Liver (tissue), 9 donors: ENCODE results near the gene SETBP1. TPM values are rescaled to one million over a fixed set of nuclear protein-coding genes. Genes with fewer than 3 reads are reported as not detected.

ENCODE experiments used
- DNase-seq: peaks from one replicate; pipeline ENCODE4 v3.0.0-alpha.2; 2017; ENCODE audit warnings: low spot score
- H3K27ac ChIP-seq, 2 donors: one replicate each; pipeline ENCODE4 v1.7.0; 2013; ENCODE audit warnings: inconsistent platforms in 2 of 2, low read length in 2 of 2, control low read depth in 1 of 2, low read depth in 1 of 2, mild to moderate bottlenecking in 1 of 2
- H3K27me3 ChIP-seq, 4 donors: one replicate each; pipeline versions ENCODE4 v1.6.1 to v1.7.0; 2013; ENCODE audit warnings: low read length in 3 of 4, inconsistent platforms in 1 of 4, mild to moderate bottlenecking in 1 of 4, moderate library complexity in 1 of 4; ENCODE audit not compliant: control insufficient read depth in 4 of 4, insufficient read depth in 4 of 4
- H3K36me3 ChIP-seq, 4 donors: one replicate each; pipeline versions ENCODE4 v1.6.1 to v1.7.0; 2013; ENCODE audit warnings: low read length in 3 of 4, mild to moderate bottlenecking in 3 of 4, low read depth in 1 of 4, moderate library complexity in 1 of 4; ENCODE audit not compliant: control insufficient read depth in 4 of 4, insufficient read depth in 3 of 4
- H3K4me1 ChIP-seq, 4 donors: one replicate each; pipeline versions ENCODE4 v1.6.1 to v1.7.0; 2013; ENCODE audit warnings: low read length in 3 of 4, mild to moderate bottlenecking in 3 of 4, moderate library complexity in 1 of 4; ENCODE audit not compliant: control insufficient read depth in 4 of 4, insufficient read depth in 4 of 4
- H3K4me3 ChIP-seq, 3 donors: one replicate each; pipeline versions ENCODE4 v1.6.1 to v1.7.0; 2013; ENCODE audit warnings: low read length in 3 of 3, control low read depth in 1 of 3, low read depth in 1 of 3, mild to moderate bottlenecking in 1 of 3
- H3K9ac ChIP-seq, 2 donors: one replicate each; pipeline ENCODE4 v1.7.0; 2013; ENCODE audit warnings: low read length in 2 of 2, mild to moderate bottlenecking in 2 of 2, moderate library complexity in 2 of 2, control low read depth in 1 of 2, low read depth in 1 of 2
- H3K9me3 ChIP-seq, 4 donors: one replicate each; pipeline versions ENCODE4 v1.6.1 to v1.7.0; 2013; ENCODE audit warnings: low read length in 3 of 4; ENCODE audit not compliant: control insufficient read depth in 4 of 4
- ATF3 ChIP-seq: IDR thresholded peaks from 2 replicates; pipeline ENCODE4 v1.6.1; 2016; ENCODE audit warnings: antibody characterized with exemption
- CTCF ChIP-seq: fragments of 150-350 bp; IDR thresholded peaks from 2 replicates; pipeline ENCODE4 v1.5.1; 2017; ENCODE audit warnings: improper control_type of control experiment, low read depth, low read length; ENCODE audit not compliant: missing input control
- EGR1 ChIP-seq, 2 donors: IDR thresholded peaks; 2 replicates each; pipeline ENCODE4 v1.6.1; 2016 to 2018; ENCODE audit warnings: antibody characterized with exemption in 2 of 2, low read depth in 2 of 2
- FOXA1 ChIP-seq: IDR thresholded peaks from 2 replicates; pipeline ENCODE4 v1.6.1; 2016; ENCODE audit warnings: antibody characterized with exemption
- FOXA2 ChIP-seq: IDR thresholded peaks from 2 replicates; pipeline ENCODE4 v1.6.1; 2016; ENCODE audit warnings: antibody characterized with exemption
- GABPA ChIP-seq, 2 donors: IDR thresholded peaks in 1 of 2; conservative IDR thresholded peaks in 1 of 2; 2 replicates each; pipeline ENCODE4 v1.6.1; 2016; ENCODE audit warnings: antibody characterized with exemption in 2 of 2, mild to moderate bottlenecking in 1 of 2, moderate library complexity in 1 of 2
- HNF4A ChIP-seq, 2 donors: conservative IDR thresholded peaks; 2 replicates each; pipeline ENCODE4 v1.6.1; 2016; ENCODE audit warnings: antibody characterized with exemption in 2 of 2, mild to moderate bottlenecking in 2 of 2
- HNF4G ChIP-seq: IDR thresholded peaks from 2 replicates; pipeline ENCODE4 v1.6.1; 2016; ENCODE audit warnings: antibody characterized with exemption
- JUND ChIP-seq, 2 donors: IDR thresholded peaks; 2 replicates each; pipeline ENCODE4 v1.6.1; 2016; ENCODE audit warnings: antibody characterized with exemption in 2 of 2
- MAX ChIP-seq: IDR thresholded peaks from 2 replicates; pipeline ENCODE4 v1.6.1; 2016; ENCODE audit warnings: antibody characterized with exemption
- NR2F2 ChIP-seq: IDR thresholded peaks from 2 replicates; pipeline ENCODE4 v1.6.1; 2016; ENCODE audit warnings: antibody characterized with exemption
- RAD21 ChIP-seq, 2 donors: IDR thresholded peaks; 2 replicates each; pipeline ENCODE4 v1.6.1; 2016; ENCODE audit warnings: antibody characterized with exemption in 2 of 2, mild to moderate bottlenecking in 2 of 2
- RXRA ChIP-seq, 2 donors: IDR thresholded peaks; 2 replicates each; pipeline ENCODE4 v1.6.1; 2017 to 2018; ENCODE audit warnings: antibody characterized with exemption in 2 of 2, mild to moderate bottlenecking in 1 of 2
- SP1 ChIP-seq: IDR thresholded peaks from 2 replicates; pipeline ENCODE4 v1.6.1; 2018; ENCODE audit warnings: antibody characterized with exemption, mild to moderate bottlenecking
- TAF1 ChIP-seq: conservative IDR thresholded peaks from 2 replicates; pipeline ENCODE4 v1.6.1; 2016; ENCODE audit warnings: antibody characterized with exemption, mild to moderate bottlenecking
- YY1 ChIP-seq: IDR thresholded peaks from 2 replicates; pipeline ENCODE4 v1.6.1; 2016; ENCODE audit warnings: antibody characterized with exemption, mild to moderate bottlenecking
- ZBTB33 ChIP-seq: IDR thresholded peaks from 2 replicates; pipeline ENCODE4 v1.6.1; 2016; ENCODE audit warnings: antibody characterized with exemption
- WGBS: extraction: QIAGEN DNeasy Blood & Tissue Kit; methylation state at CpG from one replicate; pipeline ENCODE4 v1.1.7; 2013; 5-methylcytosine and 5-hydroxymethylcytosine counted together
- polyA plus RNA-seq, 2 donors: library from polyadenylated mRNA; stranded (reverse) in 1 of 2; unstranded in 1 of 2; fragments of 200-250 nt in 1 of 2; fragments of >200 nt in 1 of 2; fragmentation: Nextera tagmentation in 1 of 2; extraction: Ambion mirVana in 1 of 2; gene quantifications; one replicate each; pipeline versions ENCODE4 v1.2.1 to v1.2.3, GENCODE V29; 2013 to 2015
- total RNA-seq, 2 donors: library from RNA; depleted of rRNA; stranded (reverse); fragments of >200 nt; gene quantifications; one replicate each; pipeline ENCODE4 v1.2.3, GENCODE V29; 2014
- TF ChIP-seq, protein P1 (sequence below): IDR thresholded peaks from 2 replicates; pipeline ENCODE4 v1.6.1; 2016; ENCODE audit warnings: antibody characterized with exemption, mild to moderate bottlenecking
- donor health status: healthy.
- donor health status: healthy.
- donor health status: healthy.
- donor health status: healthy.
- donor health status: healthy.

Gene SETBP1
- total and polyA plus RNA-seq, 4 donors, result 2.5 to 15.8 (median 4.7) TPM

DNA sequence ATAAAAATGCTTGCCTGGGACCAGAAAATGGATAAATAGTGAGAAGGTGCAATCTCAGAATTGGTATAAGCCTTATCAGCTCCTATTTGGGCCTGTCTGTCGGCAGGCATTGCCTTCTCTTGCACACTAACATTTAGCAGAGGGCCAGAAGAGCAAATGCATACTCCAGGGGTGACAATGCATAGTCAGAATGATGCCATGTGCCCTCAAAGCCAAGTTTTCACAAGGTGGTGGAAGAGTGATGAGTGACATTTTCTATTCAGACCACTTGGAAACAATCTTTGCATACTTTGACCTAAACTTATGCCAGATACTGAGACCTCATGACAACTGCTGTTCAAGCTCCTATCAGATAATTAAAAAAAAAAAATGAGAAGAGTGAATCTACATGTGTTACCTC, 276.3 kb downstream of the SETBP1 start:
- no peak for TF ChIP-seq GABPA (IDR thresholded peaks at IDR 0.05 in 1 of 2, conservative IDR thresholded peaks at IDR 0.05 in 1 of 2)
- TF ChIP-seq RXRA (IDR thresholded peaks at IDR 0.05), result no peak
- TF ChIP-seq MAX, result no peak
- no peak for TF ChIP-seq RAD21 (IDR thresholded peaks at IDR 0.05)
- TF ChIP-seq, protein P1, sequence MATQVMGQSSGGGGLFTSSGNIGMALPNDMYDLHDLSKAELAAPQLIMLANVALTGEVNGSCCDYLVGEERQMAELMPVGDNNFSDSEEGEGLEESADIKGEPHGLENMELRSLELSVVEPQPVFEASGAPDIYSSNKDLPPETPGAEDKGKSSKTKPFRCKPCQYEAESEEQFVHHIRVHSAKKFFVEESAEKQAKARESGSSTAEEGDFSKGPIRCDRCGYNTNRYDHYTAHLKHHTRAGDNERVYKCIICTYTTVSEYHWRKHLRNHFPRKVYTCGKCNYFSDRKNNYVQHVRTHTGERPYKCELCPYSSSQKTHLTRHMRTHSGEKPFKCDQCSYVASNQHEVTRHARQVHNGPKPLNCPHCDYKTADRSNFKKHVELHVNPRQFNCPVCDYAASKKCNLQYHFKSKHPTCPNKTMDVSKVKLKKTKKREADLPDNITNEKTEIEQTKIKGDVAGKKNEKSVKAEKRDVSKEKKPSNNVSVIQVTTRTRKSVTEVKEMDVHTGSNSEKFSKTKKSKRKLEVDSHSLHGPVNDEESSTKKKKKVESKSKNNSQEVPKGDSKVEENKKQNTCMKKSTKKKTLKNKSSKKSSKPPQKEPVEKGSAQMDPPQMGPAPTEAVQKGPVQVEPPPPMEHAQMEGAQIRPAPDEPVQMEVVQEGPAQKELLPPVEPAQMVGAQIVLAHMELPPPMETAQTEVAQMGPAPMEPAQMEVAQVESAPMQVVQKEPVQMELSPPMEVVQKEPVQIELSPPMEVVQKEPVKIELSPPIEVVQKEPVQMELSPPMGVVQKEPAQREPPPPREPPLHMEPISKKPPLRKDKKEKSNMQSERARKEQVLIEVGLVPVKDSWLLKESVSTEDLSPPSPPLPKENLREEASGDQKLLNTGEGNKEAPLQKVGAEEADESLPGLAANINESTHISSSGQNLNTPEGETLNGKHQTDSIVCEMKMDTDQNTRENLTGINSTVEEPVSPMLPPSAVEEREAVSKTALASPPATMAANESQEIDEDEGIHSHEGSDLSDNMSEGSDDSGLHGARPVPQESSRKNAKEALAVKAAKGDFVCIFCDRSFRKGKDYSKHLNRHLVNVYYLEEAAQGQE, result no peak
- TF ChIP-seq HNF4G, result no peak
- no peak for TF ChIP-seq TAF1
- TF ChIP-seq SP1, result no peak
- no peak for TF ChIP-seq ATF3
- no peak for TF ChIP-seq JUND (IDR thresholded peaks at IDR 0.05)
- no peak for TF ChIP-seq HNF4A (conservative IDR thresholded peaks at IDR 0.05)
- TF ChIP-seq FOXA2, result no peak
- no peak for TF ChIP-seq CTCF
- TF ChIP-seq NR2F2, result no peak
- TF ChIP-seq ZBTB33, result no peak
- TF ChIP-seq YY1, result no peak
- no peak for TF ChIP-seq FOXA1
- Histone ChIP-seq H3K36me3 (peaks cover 0 to 2% (median 0%) of the 10 kb centered on the region in 4 donors), H3K9ac (no peak overlapping the region)

DNA sequence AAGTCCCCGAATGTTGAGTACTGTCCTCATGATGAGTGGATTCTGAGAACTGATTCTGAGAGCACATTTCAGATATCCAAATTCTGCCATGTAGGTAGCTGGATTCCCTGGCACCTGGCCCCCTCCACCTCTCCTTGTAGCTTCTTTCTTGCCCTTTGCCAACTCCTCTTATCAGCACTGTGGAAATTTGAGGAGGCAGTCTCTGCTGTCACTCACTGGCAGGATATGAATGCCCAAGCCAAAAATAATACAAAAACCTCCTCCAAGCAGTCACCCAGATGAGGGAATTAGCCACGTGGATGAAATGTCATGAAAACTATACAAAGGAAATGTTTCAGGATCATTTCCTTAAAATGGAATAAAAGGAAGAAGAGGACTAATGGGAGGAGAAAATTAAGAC, 276.8 kb downstream of the SETBP1 start:
- Histone ChIP-seq H3K9me3 (no peaks in the 10 kb centered on the region), H3K27ac (no peak overlapping the region), H3K36me3 (peaks cover 0 to 2% (median 0%) of the 10 kb centered on the region in 4 donors), H3K4me1 (peaks cover 0 to 19% (median 13%) of the 10 kb centered on the region in 4 donors), H3K4me3 (no peak overlapping the region), H3K27me3 (no peaks in the 10 kb centered on the region), H3K9ac (no peak overlapping the region)
- 79% methylated on average over 2 of the region's 2 CpGs for WGBS
- no peak for DNase-seq
- TF ChIP-seq FOXA1, result no peak
- no peak for TF ChIP-seq RAD21 (IDR thresholded peaks at IDR 0.05)
- no peak for TF ChIP-seq CTCF
- TF ChIP-seq HNF4G, result no peak
- no peak for TF ChIP-seq NR2F2
- TF ChIP-seq, protein P1, result no peak
- TF ChIP-seq EGR1 (IDR thresholded peaks at IDR 0.05; ENCODE audit: low read depth in 2 of 2), result no peak
- no peak for TF ChIP-seq SP1
- TF ChIP-seq ATF3, result no peak

More for the DNA sequence above, 276.3 kb downstream of the SETBP1 start:
- no peaks in the 10 kb centered on the region for H3K27me3 ChIP-seq
- no peak overlapping the region for H3K27ac ChIP-seq
- H3K9me3 ChIP-seq, result no peaks in the 10 kb centered on the region
- H3K4me1 ChIP-seq, result peaks cover 0 to 19% (median 13%) of the 10 kb centered on the region in 4 donors
- H3K4me3 ChIP-seq, result no peak overlapping the region
- no peak for DNase-seq
- WGBS, result 96% methylated on average over 1 of the region's 1 CpG
